ENCODE measurements around the gene MIPOL1.
A peak's percentile ranks its signal among the peaks of the same experiment; 100 is the strongest.
"Not testable (repeated sequence)": the region's sequence is repeated elsewhere in the genome, so short reads cannot be mapped to it uniquely, and the experiment has no call there.

The MIPOL1 gene, protein sequence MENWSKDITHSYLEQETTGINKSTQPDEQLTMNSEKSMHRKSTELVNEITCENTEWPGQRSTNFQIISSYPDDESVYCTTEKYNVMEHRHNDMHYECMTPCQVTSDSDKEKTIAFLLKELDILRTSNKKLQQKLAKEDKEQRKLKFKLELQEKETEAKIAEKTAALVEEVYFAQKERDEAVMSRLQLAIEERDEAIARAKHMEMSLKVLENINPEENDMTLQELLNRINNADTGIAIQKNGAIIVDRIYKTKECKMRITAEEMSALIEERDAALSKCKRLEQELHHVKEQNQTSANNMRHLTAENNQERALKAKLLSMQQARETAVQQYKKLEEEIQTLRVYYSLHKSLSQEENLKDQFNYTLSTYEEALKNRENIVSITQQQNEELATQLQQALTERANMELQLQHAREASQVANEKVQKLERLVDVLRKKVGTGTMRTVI

DNA sequence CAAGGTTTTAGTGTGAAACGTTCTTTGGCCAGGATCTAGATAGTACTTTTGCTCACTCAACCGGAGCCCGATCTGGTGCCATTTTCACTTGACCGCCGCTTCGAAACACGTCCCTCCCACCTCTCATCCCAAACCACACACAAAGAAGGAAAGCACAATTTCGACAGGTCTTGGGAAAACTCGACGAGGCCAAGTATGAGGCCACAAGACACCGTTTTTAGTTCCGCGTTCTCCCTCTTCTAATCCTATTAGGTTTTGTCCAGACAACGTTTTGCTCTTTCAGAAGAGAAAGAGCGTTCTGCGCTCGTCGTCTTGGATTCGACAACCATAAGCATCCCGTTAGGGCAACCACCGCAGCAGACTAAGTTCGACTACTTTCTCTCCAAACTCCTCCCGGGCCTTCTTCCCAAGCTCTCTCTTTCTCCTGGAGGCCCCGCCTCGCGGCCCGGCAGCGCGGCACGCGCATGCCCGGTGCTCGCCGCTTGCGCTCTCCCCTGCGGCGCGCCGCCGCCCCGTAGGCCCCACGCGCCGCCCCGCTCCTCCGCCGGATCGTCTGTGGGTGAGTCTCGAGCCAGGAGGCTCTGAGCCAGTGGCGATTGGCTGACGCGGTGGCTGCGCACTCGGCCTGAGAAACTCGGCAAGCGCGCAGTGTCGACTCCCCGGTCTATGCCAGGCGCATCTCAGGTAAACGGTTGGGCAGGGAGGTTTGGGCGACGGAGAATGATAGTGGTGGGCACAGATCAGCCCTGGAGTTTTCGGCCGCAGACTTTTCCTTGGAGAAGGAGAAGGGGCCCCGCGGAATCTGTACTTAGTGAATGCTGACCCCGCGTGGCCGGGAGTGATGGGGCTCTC lies at the start of gene MIPOL1:
Gene MIPOL1, plus strand, starts transcription at position 517 of the 852 bp plus-strand sequence. CDS start 49,952 bp downstream, outside the sequence.
- DNase-seq (ENCODE audit: low spot score in 2 of 2): no peak
- H3K27me3 ChIP-seq (ENCODE audit: low read depth): no peaks in the 10 kb centered on the region
- no peaks in the 10 kb centered on the region for H3K36me3 ChIP-seq (replicated peaks)
- H3K4me1 ChIP-seq: no peaks in the 10 kb centered on the region
- in situ Hi-C loops (cut with MboI; ENCODE audit: low sequenced_read_pairs): no loop called here
- H3K4me3 ChIP-seq: no peak within 1 kb of the TSS
- no peaks in the 10 kb centered on the region for H3K9me3 ChIP-seq

DNA sequence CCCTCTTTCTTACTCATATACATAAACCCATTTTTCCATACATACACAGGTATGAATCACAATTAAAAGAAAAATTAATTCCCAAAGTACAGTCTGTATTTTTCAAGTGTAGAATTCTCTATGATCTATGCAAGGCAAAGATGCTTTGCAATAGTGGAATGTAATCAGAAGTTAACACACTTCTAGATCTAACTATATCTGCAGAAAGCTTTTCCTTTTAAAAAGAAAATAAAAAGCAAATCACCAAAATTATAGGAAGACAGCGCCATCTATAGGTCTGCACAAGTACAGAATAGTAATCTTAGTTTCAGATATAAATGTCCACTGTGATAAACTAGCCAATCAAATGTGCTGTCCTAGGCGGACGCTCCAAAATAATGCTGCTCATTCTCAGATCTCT lies 47.3 kb upstream of the MIPOL1 start:
- H3K4me1 ChIP-seq: no peaks in the 10 kb centered on the region
- H3K36me3 ChIP-seq (replicated peaks): no peaks in the 10 kb centered on the region
- no peaks in the 10 kb centered on the region for H3K27me3 ChIP-seq (ENCODE audit: low read depth)
- H3K9me3 ChIP-seq: no peaks in the 10 kb centered on the region
- peak in 1 of 2 experiments; percentile 28 for DNase-seq (ENCODE audit: low spot score in 2 of 2)
- no peak overlapping the region for H3K4me3 ChIP-seq
- in situ Hi-C loops (cut with MboI; ENCODE audit: low sequenced_read_pairs): no loop called here

GRCh38 chr14:37153005-37153404 lies 44.7 kb upstream of the MIPOL1 start:
- no peak overlapping the region for H3K4me3 ChIP-seq
- no peak for DNase-seq (ENCODE audit: low spot score in 2 of 2)
- no peaks in the 10 kb centered on the region for H3K27me3 ChIP-seq (ENCODE audit: low read depth)
- H3K9me3 ChIP-seq: no peaks in the 10 kb centered on the region
- H3K4me1 ChIP-seq: no peaks in the 10 kb centered on the region
- no peaks in the 10 kb centered on the region for H3K36me3 ChIP-seq (replicated peaks)
- in situ Hi-C loops (cut with MboI; ENCODE audit: low sequenced_read_pairs): no loop called here

DNA sequence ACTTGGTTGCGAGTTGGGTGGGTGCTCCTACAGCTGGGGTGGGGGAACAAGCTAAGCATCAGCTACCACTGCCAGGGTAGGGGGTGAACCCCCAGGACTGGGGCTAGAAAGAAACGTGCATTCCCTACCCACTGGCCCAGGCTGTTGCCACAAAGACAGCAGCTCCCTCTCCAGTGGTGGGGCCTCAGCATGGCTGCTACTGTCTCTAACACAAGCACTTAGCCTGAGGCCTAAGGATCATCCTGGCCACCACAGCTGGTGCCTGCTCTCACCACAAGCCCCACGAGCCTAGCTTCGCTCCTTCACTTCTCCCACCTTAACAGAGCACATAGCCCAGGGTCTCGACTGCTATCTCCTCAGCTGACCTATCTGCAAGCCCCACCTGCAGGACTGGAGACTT lies 44.3 kb upstream of the MIPOL1 start:
- in situ Hi-C loops (cut with MboI; ENCODE audit: low sequenced_read_pairs): no loop called here
- Histone ChIP-seq H3K4me1 (no peaks in the 10 kb centered on the region), H3K4me3 (no peak overlapping the region), H3K27me3 (ENCODE audit: low read depth) (no peaks in the 10 kb centered on the region), H3K36me3 (replicated peaks) (no peaks in the 10 kb centered on the region), H3K9me3 (no peaks in the 10 kb centered on the region)
- DNase-seq (ENCODE audit: low spot score in 2 of 2): no peak

DNA sequence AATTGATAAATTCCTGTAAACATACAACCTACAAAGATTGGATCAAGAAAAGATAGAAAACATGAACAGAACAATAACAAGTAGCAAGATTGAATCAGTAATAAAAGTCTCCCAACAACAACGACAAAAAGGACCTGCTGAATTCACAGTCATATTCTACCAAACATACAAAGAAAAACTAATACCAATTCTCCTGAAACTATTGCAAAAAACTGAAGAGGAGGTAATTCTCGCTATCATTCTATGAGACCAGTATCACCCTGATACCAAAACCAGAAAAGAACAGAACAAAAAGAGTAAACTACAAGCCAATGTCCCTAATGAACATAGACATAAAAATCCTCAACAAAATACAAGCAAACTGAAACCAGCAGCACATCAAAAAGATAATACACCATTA lies 39.8 kb upstream of the MIPOL1 start:
- in situ Hi-C loops (cut with MboI; ENCODE audit: low sequenced_read_pairs): no loop called here
- no peak for DNase-seq (ENCODE audit: low spot score in 2 of 2)
- Histone ChIP-seq H3K9me3 (no peaks in the 10 kb centered on the region), H3K36me3 (replicated peaks) (no peaks in the 10 kb centered on the region), H3K27me3 (ENCODE audit: low read depth) (no peaks in the 10 kb centered on the region), H3K4me3 (no peak overlapping the region), H3K4me1 (no peaks in the 10 kb centered on the region)

GRCh38 chr14:37162307-37162706 lies 35.4 kb upstream of the MIPOL1 start:
- H3K4me1 ChIP-seq; H3K4me3 ChIP-seq; H3K27me3 ChIP-seq (ENCODE audit: low read depth); H3K36me3 ChIP-seq (replicated peaks); in situ Hi-C loops (cut with MboI; ENCODE audit: low sequenced_read_pairs); H3K9me3 ChIP-seq; DNase-seq (ENCODE audit: low spot score in 2 of 2): not testable (repeated sequence)

DNA sequence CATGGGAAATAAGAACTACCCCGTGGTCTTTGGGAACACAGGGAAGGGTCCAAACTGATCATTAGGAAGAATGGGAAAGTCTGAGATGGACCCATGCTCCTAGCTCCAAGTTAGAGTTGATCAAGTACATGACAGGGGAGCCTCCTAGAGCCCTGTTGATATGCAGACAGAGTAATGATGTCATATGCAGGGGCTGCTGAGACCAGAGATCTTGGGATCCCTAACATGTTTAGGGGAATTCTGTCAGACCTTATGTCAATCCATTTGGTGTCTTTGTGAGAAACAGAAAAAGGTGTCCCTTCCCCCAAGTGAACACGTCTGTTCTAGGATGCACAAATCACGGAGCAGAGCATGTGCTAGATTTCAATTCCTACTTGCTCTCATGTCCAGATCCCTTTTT lies 31.9 kb upstream of the MIPOL1 start:
- Histone ChIP-seq H3K27me3 (ENCODE audit: low read depth) (no peaks in the 10 kb centered on the region), H3K4me3 (no peak overlapping the region), H3K4me1 (no peaks in the 10 kb centered on the region), H3K36me3 (replicated peaks) (no peaks in the 10 kb centered on the region), H3K9me3 (no peaks in the 10 kb centered on the region)
- in situ Hi-C loops (cut with MboI; ENCODE audit: low sequenced_read_pairs): no loop called here
- DNase-seq (ENCODE audit: low spot score in 2 of 2): no peak

GRCh38 chr14:37167151-37168047 lies 30.3 kb upstream of the MIPOL1 start:
- Histone ChIP-seq H3K4me3 (no peak overlapping the region), H3K27me3 (ENCODE audit: low read depth) (no peaks in the 10 kb centered on the region), H3K9me3 (no peaks in the 10 kb centered on the region), H3K4me1 (no peaks in the 10 kb centered on the region), H3K36me3 (replicated peaks) (no peaks in the 10 kb centered on the region)
- DNase-seq (ENCODE audit: low spot score in 2 of 2): no peak
- in situ Hi-C loops (cut with MboI; ENCODE audit: low sequenced_read_pairs): no loop called here

- no peaks in the 10 kb centered on the region for H3K36me3 ChIP-seq (replicated peaks)
- no peak overlapping the region for H3K4me3 ChIP-seq
- H3K9me3 ChIP-seq: no peaks in the 10 kb centered on the region
- in situ Hi-C loops (cut with MboI; ENCODE audit: low sequenced_read_pairs): no loop called here
- H3K27me3 ChIP-seq (ENCODE audit: low read depth): no peaks in the 10 kb centered on the region
- DNase-seq (ENCODE audit: low spot score in 2 of 2): no peak
- H3K4me1 ChIP-seq: no peaks in the 10 kb centered on the region
Measured at GRCh38 chr14:37168721-37169120, 29.0 kb upstream of the MIPOL1 start.

GRCh38 chr14:37170237-37170636 lies 27.5 kb upstream of the MIPOL1 start:
- DNase-seq (ENCODE audit: low spot score in 2 of 2): no peak
- Histone ChIP-seq H3K4me3 (no peak overlapping the region), H3K27me3 (ENCODE audit: low read depth) (no peaks in the 10 kb centered on the region), H3K4me1 (no peaks in the 10 kb centered on the region), H3K36me3 (replicated peaks) (no peaks in the 10 kb centered on the region), H3K9me3 (no peaks in the 10 kb centered on the region)
- in situ Hi-C loops (cut with MboI; ENCODE audit: low sequenced_read_pairs): no loop called here

DNA sequence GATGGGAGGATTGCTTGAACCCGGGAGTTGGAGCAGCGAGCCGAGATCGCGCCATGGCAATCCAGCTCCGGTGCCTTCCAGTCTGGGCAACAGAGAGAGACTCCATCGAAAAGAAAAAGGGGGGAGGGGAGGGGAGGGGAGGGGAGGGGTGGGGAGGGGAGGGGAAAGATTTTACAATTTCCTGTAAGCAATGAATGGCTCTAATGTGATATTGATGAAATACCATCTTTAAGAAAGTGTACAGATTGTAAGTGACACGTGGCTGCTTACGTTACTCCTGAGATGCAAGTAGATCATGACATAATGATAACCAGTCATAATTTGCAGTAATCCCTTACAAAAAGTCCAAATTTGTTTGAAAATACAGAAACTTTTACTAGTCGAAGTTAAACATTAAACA lies 26.7 kb upstream of the MIPOL1 start:
- H3K9me3 ChIP-seq: no peaks in the 10 kb centered on the region
- no peak overlapping the region for H3K4me3 ChIP-seq
- H3K36me3 ChIP-seq (replicated peaks): no peaks in the 10 kb centered on the region
- in situ Hi-C loops (cut with MboI; ENCODE audit: low sequenced_read_pairs): no loop called here
- no peak for DNase-seq (ENCODE audit: low spot score in 2 of 2)
- H3K4me1 ChIP-seq: no peaks in the 10 kb centered on the region
- H3K27me3 ChIP-seq (ENCODE audit: low read depth): no peaks in the 10 kb centered on the region

DNA sequence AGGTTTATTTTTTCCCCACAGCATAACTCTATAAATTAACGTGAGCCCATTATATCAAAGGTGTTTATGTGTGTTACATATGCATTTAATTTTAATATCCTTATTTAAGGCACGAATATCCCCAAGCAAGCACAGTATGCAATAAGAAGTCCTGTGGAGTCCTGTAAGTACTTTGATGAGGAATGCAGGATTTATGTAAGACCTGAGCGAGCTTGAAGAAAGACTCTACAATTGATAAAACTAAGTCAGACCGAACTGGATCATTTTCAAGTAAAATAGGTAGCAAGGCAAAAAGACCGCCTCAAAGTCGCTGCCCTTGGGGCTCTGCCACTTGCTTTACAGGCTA lies 26.1 kb upstream of the MIPOL1 start:
- DNase-seq (ENCODE audit: low spot score in 2 of 2): no peak
- H3K36me3 ChIP-seq (replicated peaks): no peaks in the 10 kb centered on the region
- no peak overlapping the region for H3K4me3 ChIP-seq
- no peaks in the 10 kb centered on the region for H3K27me3 ChIP-seq (ENCODE audit: low read depth)
- in situ Hi-C loops (cut with MboI; ENCODE audit: low sequenced_read_pairs): no loop called here
- H3K4me1 ChIP-seq: no peaks in the 10 kb centered on the region
- H3K9me3 ChIP-seq: no peaks in the 10 kb centered on the region

DNA sequence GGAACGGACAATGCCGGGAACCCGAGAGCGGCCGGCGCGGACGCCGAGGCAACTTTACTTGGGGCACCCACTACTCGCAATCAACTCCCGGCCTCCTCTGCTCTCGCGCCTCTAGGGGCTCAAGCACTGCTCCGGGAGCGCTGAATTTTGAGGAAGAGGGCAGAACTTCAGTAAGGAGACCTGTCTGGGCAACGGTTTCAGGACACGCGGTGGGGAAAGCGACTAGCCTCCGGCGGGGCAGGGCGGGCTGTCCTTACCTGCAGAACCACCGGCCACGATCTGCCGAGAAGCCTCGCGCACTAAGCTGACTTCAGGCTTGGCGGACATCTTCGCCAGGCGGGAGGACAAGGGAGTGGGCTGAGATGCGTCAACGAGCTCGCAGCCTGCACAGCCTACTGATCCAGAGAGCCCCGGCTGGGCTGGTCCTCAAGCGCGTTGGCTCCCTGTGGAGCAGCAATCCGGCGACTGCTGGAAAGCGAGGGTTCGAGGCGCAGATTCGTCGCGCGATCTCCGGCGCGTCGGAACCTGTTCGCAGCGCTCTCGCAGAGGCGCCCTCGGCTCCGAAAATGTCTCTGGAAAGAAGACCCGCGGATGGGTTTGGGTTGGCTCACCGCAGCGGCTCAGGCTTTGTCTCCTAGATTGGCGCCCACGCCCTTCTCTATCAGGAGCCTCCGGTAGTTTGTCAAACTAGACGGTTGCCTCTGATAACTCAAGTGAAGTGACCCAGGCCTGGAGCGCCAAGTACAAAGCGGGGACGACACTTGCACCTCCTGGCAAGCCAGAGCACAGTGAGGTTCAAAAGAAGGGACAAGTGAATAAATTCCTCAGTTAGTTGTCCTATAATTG lies 25.5 kb upstream of the MIPOL1 start, which contains the start of gene SLC25A21:
Gene SLC25A21, minus strand, starts transcription at position 583 of the 846 bp plus-strand sequence.
- Histone ChIP-seq H3K9me3 (no peaks in the 10 kb centered on the region), H3K36me3 (replicated peaks) (no peaks in the 10 kb centered on the region), H3K4me3 (no peak within 1 kb of the TSS), H3K27me3 (ENCODE audit: low read depth) (no peaks in the 10 kb centered on the region), H3K4me1 (no peaks in the 10 kb centered on the region)
- in situ Hi-C loops (cut with MboI; ENCODE audit: low sequenced_read_pairs): no loop called here
- no peak for DNase-seq (ENCODE audit: low spot score in 2 of 2)
